GM21367 (cell line): Measurements from ENCODE around the gene ISX.

Experiments used
- ATAC-seq: cut with Tn5 transposase; IDR thresholded peaks from one replicate; pipeline ENCODE4 v1.9.1; 2021; ENCODE audit not compliant: unreplicated experiment

The ISX gene

GRCh38 chr22:35109616-35110015 is 43.7 kb downstream of the ISX start:
- ATAC-seq = no peak

- no peak for ATAC-seq
Measured at GRCh38 chr22:35111244-35111643, 45.3 kb downstream of the ISX start.

GRCh38 chr22:35113341-35113740 is 47.4 kb downstream of the ISX start:
- ATAC-seq = no peak

DNA sequence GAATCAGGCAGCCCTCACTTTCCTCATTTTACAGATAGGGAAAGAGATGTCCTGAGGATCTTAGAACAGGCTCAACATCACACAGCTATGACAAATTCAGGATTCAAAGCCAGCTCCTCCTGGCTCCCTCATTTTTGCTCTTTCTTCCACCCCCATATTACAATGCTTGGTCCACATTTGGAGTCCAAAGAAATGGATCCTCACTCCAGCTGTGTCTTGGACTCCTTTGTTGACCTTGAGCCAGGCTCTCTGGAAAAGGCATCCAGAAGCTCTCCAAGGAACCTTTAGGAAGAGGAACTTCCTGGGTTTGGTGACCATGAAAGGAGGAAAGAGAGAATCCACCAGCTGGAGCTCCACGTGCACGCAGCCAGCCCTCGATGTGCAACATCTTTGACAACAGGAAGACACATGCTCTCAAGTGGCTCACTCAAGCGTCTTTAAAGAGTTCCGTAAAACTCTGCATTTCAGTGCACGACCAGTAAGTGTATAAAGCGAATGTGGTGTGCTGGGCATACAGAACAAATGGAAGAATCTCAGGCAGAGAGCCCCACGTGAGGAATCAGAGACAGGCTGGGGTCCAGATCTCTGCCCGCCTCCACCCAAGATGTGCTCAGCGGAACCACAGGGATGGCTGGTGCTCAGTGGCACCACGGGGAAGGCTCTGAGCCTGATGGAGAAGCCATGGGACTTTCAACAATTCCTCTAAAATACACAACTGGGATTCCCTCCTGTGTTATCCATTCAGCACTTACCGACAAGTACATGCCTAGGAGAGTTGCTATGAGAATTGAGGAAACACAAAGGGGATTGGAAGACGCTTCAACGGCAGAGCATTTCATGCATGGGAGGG is 48.4 kb downstream of the ISX start:
- ATAC-seq = no peak

GRCh38 chr22:35115515-35115914 is 49.6 kb downstream of the ISX start:
- ATAC-seq = no peak

DNA sequence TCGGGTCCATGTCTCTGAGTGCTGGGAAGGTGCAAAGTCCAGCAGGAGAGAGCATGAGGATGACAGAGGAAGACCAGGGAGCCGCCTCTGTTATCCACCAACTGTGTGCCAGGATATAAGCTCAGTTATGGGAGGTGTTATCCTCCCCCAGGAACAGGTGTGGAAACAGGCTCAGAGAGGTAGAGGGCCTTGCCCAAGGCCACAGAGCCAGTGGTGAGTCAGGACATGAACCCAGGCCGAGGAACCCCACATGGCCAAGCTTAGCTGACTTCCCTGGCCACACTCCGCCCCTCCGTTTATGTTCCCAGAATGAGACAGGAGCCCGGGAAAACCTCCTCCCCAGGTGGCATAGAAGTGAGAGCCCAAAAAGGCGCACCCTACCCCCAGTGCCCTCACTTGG is 50.3 kb downstream of the ISX start:
- ATAC-seq = no peak

DNA sequence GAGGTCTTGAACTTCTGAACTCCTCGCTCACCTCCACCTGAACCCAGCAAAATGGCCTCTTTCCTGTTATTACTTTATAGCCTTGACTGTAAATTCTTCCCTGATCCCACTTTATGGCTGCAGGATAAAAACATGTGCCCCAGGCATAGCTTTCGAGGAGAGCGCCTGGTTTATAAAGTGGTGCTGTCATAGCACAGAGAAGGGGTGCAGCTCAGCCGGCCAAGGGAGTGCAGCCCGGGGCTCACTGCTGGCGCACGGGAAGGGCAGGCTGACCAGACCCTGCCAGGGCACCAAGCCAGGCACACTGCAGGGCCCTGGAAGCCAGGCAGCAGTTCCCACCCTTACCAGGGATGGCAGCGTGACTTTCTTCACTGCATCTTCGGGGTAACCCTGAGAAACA is 50.9 kb downstream of the ISX start:
- ATAC-seq = no peak

- no peak for ATAC-seq
Measured at GRCh38 chr22:35119494-35119893, 53.5 kb downstream of the ISX start.

- ATAC-seq = no peak
Measured at GRCh38 chr22:35124691-35125219, 58.8 kb downstream of the ISX start.

GRCh38 chr22:35126993-35127392 is 61.0 kb downstream of the ISX start:
- peak; percentile 44 for ATAC-seq

DNA sequence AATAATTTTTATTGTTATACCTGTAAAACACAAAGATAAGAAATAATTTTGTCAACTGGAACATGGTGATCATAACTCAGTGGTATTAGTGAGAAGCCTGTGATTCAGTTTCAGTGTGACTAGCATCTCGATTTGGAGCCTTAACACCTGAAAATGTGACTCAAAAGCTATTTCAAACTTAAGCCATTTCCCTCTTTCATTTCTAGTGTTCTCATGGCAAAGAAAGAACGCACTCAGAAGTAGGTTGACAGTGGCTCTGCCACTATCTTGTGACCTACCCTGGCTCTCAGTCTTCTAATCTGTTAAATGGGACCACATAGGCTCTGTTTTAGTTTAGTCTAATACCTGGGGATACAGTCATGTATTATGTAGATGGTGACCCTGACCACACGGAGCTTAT is 62.7 kb downstream of the ISX start:
- peak; percentile 33 for ATAC-seq

DNA sequence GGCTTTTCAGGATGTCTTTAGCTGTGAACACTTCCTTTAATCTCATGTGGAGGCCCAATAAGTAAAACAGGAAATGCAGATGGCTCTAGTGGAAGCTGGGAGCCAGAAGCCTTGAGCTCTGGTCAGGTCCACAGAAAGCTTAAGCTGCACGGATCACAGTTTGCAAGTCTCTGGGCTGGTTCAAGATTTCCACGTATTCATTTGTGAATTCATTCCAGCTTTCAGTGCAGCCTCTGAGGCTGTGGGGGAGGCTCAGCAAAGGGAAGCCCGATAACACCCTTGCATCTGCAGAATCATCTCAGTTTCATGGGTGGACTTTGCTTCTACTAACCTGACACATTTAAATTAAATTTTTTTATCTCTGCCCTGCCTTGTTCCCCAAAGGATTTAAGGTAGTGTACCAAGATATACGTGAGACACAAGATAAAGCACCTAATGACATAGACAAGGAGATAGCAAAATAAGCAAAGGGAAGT is 65.6 kb downstream of the ISX start:
- ATAC-seq = no peak

GRCh38 chr22:35132568-35132967 is 66.6 kb downstream of the ISX start:
- ATAC-seq = no peak

- no peak for ATAC-seq
Measured at GRCh38 chr22:35133702-35134380, 67.9 kb downstream of the ISX start.

GRCh38 chr22:35134637-35135036 is 68.7 kb downstream of the ISX start:
- no peak for ATAC-seq

DNA sequence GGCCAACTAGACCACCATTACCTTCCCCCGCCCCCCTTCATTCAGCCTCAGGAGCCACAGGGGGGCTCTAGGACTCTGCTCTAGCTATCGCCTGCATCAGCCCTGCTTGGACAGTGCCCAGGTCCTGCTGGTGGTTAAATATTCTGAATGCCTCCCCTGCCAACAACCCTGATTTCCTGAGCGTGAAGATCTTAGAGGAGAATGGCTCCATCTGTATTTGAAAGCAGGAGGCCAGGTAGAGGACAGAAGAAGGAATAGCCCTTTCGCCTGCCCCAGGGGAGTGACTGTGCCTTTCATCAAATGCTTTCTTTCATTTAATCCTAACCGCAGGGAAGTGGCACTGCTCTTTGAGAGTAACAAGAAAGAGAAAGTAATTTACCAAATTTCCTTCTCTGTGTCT is 69.2 kb downstream of the ISX start:
- ATAC-seq = no peak
